GM21717 (cell line): ENCODE data around the gene ZNF346.
"Not testable (repeated sequence)": the region's sequence is repeated elsewhere in the genome, so short reads cannot be mapped to it uniquely, and the experiment has no call there.

Experiments
- ATAC-seq: cut with Tn5 transposase; IDR thresholded peaks from one replicate; pipeline ENCODE4 v1.9.1; 2021; ENCODE audit warnings: mild to moderate bottlenecking, moderate library complexity; ENCODE audit not compliant: unreplicated experiment

ZNF346 gene

DNA sequence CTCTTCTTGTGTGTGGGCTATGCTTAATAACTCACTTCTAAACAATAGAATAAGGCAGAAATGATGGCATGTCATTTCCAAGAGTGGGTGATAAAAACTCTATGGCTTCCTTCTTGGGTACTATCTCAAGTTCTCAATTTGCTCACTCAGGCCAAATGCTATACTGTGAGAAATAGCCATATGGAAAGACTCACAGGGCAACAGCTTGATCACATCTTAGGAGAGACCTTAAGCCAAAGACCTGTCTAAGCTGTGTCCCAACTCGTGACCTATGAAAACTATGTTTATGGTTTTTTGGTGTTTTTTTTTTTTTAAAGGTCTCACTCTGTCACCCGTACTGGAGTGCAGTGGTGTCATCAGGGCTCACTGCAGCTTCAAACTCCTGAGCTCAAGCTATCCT, 13.8 kb upstream of the ZNF346 start:
- no peak for ATAC-seq

DNA sequence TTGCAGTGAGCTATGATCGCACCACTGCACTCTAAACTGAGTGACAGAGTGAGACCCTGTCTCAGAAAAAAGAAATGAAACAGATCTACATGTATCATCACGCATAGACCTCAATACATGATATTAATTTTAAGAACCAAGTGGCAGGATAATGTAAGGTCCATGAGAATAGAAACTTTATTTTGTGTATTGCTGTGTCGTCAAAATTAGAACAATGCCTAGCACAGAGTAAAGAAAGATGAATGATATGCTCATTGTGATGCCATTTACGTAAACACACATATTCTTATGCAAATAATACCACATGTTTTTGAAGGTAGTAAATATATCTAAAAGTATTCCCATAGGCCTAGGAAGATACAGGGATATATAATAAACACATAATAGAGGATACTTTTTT, 12.3 kb upstream of the ZNF346 start:
- ATAC-seq: no peak

DNA sequence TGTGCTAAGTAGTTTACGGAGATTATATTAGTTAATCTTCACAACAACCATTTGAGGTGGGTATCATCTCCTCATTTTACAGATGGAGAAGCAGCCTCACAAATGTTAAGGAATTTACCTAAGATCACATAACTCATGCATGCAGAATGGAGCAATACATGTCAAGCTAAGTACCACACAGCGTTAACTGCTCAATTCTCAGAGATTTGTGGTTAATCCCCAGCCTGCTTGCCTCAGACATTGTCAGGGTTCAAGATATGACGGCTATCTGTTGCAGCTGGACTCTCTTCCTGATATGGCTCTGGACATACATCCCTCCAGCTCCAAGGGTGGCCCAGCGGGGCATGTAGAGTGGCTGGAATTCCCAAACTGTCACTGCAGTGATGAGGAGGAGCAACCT, 7.3 kb upstream of the ZNF346 start:
- no peak for ATAC-seq

DNA sequence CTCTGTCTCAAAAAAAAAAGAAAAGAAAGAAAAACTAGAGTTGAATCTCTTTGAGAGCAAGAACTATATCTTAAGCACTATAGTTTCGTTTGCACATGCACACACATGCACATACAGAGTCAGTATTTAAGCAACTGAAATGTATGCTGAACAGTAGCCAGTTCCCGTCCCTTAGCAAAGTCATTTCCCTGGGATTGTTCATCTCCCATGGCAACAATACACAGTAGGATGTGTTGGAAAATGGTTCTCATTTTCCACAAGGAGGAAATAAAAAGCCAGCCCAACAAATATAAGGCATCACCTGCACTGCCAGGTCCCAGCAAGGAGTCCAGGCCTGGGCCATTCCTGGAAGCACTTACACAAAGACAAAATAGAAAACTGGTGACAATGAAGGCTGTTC, 4.2 kb upstream of the ZNF346 start:
- ATAC-seq: no peak

DNA sequence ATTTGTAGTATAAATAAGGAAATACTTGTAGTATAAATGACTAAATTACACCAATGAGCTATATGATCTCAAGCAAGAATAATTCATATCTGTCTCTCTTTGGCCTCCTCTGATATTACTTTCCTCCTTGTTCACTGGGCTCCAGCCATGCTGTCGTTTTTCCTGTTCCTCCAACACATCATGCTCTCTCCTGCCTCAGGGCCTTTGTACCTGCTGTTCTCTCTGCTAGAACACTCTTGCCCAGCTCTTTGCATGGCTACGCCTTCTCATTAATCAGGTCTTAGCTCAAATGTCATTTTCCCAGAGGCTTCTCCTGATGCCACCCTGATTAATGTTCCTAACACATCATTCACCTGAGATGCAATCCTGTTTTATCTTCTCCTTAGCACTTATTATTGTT, 2.5 kb upstream of the ZNF346 start:
- ATAC-seq: no peak

DNA sequence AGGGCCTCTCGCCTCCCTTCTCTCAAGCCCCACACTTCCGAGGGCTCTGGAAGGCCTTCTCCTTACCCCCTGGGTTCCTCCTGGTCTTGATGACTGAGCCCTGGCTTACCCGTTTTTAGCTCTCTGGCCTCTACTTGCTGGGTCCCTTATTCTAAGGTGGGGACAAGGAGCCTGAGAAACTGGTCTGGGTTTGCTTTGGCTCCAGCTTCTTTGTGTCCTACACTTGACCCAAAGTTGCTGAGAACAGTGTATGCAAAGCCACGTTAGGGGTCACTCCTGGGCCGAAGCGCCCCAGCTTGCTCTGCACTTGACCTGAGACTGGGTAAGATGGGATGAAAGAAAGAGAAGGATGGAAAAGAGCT, 788 bp downstream of the ZNF346 start:
- ATAC-seq: peak; percentile 10

DNA sequence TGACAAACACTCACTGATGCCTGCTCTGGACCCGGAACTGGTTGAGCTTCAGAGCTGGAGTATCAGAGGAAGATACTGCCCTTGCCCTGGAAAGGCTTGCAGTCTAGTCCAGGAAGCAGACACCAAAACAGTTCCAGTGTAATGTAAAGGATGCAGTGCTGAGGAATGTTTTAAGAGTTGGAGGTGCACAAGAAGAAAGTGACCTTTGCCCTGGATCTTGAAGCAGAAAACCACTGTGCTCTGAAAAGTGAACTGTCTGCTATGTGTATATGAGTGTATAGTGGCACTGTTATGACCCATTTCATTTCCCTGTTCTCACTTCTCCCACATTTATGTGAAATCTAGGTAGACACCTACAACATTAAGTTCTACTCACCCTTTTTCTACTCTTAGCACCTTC, 2.1 kb downstream of the ZNF346 start:
- ATAC-seq: no peak

DNA sequence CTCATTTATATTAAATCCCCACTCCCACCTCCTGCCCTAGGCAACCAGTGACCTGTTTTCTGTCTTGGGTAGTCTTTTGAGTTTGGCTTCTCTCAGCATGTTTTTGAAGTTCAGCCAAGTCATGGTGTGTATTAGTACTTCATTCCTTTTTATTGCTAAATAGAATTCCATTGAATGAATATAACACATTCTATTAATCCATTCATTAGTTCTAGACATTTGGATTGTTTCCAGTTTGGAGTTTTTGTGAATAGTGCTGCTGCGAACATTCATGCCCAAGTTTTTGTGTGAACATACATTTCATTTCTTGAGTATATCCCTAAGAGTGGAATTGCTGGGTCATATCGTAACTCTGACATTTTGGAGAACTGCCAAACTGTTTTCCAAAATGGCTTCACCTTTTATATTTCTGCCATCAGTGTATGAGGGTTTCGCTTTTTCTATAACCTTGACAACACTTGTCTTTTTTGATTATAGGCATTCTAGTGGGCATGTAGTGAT, 2.7 kb downstream of the ZNF346 start:
- ATAC-seq: no peak

DNA sequence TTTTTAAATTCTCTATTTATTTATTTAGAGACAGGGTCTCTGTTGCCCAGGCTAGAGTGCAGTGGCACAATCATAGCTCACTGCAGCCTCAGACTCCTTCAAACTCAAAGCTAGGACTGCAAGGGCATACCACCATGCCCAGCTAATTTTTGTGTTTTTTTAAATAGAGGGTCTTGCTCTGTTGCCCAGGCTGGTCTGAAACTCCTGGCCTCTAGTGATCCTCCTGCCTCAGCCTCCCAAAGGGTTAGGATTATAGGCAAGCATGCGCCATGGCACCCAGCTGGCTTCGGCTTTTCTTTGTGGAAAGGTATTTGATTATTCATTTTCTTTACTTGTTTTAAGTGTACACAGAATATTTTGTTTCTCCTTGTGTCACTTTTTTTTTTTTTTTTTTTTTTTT, 5.2 kb downstream of the ZNF346 start:
- ATAC-seq: no peak

DNA sequence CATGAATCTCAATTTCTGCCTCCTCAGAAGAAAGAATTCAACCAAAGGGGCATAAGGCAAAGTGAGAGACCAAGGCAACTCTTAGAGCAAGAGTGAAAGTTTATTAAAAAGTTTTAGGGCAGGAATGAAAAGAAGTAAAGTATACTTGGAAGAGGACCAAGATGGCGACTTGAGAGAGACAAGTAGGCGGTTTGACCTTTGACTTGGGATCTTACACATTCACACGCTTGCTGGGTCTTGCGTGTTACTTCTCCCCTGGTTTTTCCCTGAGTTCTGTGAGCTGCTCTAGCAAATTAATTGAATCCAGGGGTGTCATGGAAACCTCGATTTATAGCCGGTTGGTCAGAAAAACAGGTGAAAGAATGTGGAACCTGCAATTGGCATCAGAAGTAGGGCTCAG, 7.0 kb downstream of the ZNF346 start:
- no peak for ATAC-seq

DNA sequence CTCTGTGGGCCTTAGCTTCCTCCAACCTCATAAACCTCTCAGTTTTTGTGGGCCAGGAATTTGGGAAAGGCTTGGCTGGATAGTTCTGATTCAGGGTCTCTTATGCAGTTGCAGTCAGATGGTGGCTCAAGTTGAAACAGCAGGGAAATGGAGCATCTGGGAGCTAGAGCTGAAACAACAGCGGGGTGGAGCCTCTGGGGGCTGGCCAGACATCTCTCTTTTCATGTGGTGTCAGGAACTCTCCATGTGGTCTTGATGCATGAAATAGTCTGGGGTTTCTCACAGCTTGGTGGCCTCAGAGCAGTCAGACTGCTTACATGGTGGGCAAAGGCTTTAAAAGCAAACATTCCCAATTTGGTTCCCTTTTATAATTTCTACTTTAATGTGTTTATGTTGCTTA, 13.5 kb downstream of the ZNF346 start:
- ATAC-seq: no peak

DNA sequence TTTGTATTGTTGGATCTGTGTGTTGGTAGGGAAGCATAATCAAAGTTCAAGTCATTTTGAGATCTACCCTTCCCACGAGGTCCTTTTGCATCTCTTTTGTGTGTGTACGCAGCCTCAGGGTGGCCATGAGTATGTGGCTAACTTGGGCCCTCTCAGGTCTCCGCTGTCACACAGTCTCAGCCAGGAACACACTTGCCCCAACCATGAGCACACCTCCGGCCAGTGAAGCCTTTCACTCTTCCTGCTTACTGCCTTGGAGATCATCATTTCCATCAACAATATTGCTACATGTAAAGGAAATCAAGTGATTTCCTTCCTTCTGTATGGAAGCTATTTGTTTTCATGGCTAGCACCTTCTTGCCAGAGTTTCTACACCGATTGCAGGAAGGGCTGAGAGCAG, 13.9 kb downstream of the ZNF346 start:
- ATAC-seq: no peak

DNA sequence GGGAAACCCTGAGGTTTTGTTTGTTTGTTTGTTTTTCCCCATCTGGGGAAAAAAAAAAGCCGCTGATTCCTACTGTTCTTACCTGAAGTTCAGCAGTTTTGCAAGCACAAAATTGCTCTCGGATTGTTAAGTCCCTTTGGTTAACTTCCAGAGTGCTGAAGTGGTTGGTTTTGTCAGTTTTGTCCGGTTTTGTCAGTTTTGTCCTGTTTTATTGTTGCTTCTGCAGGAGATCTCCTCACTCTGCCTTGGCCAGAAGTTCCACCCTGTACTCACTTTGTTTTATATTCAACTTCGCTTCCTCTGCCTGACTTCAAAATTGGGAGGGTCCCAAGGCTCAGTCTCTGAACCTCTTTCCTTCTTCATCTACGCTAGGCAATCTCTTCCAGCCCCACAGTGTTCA, 14.4 kb downstream of the ZNF346 start:
- no peak for ATAC-seq

DNA sequence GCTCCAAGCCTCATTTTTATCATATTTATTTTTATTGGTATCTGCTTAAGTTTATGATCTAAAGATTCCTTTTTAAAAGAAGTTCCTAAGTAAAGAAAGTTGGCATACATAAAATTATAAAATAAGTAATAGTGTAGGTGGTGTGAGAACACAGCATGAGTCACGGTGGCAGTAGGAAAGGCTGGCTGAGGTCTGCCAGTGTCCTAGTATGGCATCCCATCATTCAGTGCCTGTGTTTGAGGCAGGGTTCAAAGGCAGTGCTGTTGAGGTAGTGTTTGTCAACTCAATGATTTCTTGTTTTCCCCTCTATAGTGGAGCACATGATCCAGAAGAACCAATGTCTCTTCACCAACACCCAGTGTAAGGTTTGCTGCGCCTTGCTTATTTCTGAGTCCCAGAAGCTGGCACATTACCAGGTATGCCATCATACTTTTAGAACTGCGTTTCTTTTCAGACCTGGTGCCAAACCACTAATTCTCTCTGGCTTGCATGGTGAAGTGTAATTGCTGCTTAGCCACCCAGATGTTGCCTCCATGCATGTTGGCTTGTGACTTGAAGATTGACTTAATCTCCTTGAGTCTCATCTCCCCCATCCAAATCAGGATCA, 18.4 kb downstream of the ZNF346 start:
- ATAC-seq: no peak

DNA sequence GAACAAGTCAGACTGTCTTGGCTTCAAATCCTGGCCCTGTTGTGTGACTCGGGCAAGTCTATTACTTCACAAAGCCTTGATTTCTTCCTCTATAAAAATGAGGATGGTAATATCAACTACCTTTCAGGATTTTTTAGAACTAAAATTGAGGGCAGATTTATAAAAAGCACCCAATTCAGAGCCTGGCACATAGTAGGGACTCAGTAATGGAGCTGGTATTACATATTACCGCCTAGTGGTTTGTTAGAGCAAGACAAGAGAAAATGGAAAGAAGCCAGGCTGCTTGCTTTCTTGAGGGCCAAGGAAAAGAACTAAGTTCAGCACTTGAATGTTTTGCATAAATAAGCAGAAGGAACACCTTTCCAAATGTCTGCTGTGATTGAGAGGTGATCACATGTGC, 19.4 kb downstream of the ZNF346 start:
- no peak for ATAC-seq

DNA sequence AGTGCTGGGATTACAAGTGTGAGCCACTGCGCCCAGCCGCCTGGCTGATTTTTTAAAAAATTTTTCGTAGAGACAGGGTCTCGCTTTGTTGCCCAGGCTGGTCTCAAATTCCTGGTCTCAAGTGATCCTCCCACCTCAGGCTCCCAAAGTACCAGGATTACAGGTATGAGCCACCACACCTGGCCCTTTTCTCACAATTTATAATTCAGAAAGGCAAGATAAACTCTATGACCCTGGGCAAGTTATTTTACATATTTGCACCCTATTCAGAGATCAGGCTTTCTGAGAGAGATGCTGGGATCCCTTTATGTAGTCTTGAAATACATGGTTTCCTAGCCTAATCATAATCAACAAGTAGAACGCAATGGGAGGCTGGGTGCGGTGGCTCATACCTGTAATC, 20.6 kb downstream of the ZNF346 start:
- no peak for ATAC-seq

DNA sequence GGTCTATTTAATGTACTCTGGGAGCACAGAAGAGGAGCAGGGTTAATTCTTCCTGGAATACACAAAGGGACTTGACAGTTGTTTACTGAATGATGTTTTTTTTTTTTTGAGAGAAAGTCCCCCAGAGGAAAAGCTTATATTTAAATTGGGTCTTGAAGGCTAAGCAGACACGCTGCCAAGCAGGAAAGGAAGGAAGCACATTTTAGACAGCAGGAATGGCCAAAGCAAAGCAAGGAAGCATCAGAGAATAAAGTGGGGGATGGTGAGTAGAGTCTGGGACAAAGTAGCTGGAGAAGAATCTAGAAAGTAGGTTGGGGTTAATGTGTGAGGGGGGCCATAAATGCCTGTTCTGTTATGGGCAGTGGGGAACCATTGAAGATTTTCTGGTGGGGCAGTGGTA, 21.5 kb downstream of the ZNF346 start:
- no peak for ATAC-seq

DNA sequence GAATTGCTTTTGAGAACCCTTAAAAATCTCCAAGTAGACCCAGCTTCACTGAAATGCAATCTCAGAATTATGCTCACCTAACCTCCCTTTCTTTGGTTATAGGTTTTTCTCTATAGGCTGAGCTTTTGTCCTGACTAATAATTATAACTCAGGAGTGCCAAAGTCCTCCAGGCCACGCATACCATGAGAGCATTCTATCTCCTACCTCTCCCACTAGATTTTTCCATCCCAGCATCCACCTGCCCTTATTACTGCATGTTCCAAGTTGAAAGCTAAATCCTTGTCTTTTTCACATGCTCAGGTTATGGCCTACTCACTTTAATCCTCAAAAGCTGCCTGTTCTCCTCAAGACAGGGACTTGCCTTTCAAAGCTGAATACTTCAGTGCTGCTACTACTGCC, 22.1 kb downstream of the ZNF346 start:
- ATAC-seq: no peak

DNA sequence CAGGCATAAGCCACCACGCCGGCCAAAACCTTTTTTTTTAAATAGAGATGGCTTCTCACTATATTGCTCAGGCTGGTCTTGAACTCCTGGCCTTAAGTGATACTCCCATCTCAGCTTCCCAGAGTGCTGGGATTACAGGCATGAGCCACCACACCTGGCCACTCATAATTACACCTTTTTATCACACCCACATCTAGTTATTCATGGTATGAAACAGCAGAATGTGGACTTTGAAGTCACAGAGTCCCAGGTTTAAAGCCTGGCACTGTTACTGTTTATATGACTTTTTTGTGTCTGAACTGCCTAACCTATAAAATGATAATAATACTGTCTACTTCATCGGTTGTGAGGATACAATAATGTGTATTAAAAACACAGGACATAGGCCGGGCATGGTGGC, 23.1 kb downstream of the ZNF346 start:
- ATAC-seq: no peak

DNA sequence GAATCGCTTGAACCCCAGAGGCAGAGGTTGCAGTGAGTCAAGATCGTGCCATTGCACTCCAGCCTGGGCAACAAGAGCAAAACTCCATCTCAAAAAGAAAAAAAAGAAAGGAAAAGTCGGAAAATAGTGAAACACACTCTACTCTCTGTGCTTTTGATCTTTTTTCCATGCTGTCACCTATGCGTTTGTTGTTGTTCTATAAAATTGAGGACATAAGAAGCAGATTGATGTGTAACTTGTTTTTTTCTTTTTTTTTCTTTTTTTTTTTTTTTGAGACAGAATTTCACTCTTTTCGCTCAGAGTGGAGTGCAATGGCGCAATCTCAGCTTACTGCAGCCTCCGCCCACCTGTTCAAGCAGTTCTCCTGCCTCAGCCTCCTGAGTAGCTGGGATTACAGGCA, 26.0 kb downstream of the ZNF346 start:
- not testable (repeated sequence) for ATAC-seq

DNA sequence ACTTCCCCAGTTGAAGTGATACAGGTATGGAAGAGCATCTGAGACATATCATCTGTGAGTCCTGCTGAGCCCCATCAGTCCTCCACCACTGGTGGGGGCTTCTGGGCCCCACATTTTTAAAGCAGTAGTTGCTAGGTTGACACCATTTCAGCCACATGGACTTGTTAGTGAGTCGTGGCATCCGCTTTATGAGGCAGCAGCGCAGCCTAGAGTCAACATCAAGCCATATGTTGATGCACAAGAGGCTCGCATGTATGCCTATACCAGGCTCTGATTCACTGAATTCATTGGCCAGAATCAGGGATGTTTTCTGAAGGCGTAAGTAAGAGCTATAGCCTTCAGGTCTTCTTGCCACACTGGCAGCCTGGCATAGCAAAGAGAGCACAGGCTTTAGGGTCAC, 26.8 kb downstream of the ZNF346 start:
- ATAC-seq: no peak

DNA sequence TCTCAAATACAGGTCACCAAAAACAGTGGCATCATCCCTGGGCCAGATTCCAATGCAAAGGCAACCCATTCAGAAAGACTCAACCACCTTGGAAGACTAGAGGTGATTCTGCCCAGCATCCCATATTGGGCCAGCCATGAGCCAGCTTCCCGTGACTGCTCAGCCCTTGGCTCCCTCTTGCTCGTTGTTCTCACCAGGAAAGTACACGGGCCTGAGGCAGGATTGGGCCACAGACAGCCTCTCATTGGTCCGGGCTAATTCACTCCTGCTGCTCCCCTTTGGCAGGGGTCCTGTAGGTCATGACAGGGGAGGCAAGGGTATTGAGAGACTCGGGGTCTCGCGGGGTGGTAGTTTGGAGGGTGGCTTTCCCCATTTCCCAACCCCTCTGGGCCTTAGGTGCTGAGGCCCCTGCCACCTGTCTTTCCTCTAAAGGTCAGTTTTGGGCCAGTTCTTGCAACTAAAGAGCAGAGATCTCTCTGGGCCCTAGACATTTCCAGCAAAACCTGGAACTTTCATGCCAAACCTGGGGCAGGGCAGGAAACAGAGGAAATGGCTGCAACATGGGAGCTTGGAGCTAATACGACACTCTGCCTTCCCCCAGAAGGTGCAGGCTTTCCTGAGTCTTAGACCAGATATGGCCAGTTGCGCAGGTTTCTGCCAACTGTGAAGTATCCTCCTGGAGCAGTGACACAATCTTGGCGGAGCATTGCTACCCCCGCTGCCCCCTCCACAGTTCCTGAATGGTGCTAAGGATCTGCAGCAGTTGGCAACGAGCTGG, 42.2 kb downstream of the ZNF346 start:
- ATAC-seq: no peak

DNA sequence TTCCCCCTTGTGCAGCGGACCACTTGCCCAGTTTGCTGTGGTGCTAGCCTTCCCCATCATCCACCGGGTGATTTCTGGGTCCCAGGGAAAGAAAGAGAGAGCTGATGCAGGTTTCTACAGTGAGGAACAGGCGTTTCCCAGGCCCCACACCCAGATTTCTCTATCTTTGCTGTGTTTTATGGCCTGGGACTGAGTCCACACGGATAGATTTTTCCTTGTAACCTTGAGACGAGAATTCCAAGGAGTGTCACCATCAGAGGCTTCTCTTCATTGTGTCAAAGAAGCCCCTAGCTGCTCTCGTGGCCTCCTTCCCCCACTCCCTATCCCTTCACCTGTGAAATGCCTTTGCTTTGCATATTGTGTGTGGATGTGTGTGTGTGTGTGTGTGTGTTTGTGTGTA, 43.0 kb downstream of the ZNF346 start:
- no peak for ATAC-seq
